ENCODE measurements around the gene TPCN2.

TPCN2 gene

DNA sequence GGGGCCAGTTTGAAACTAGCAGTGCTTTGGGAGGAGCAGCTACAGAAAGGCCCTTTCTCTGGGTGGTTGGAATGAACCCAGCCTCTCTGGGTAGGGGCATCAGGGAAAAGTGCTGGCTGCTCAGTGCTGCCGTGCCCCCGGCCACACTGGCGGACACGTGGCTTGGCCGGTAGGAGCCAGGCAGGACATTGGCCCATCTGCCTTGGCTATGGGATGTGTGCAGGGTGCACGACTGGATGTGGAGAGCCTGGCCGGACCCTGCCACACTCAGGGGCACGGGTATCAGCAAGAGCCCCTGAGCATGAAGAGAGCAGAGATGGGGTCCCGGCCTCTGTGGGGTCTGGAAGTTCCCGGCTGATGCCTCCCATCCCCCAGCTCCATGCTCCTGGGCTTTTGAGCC, 46.6 kb downstream of the TPCN2 start:
- TF ChIP-seq TAF1 (IDR thresholded peaks at IDR 0.05; ENCODE audit: borderline replicate concordance, insufficient read depth, low read length) (no peak), FOXP2 (optimal IDR thresholded peaks at IDR 0.05; ENCODE audit: borderline replicate concordance, extremely low read depth, extremely low read length, insufficient read depth) (no peak), POLR2AphosphoS5 (IDR thresholded peaks at IDR 0.05; ENCODE audit: low read depth, low read length) (no peak), SIN3A (IDR thresholded peaks at IDR 0.05; ENCODE audit: borderline replicate concordance, insufficient read depth, low read length) (no peak)
- TF ChIP-seq, protein P1, sequence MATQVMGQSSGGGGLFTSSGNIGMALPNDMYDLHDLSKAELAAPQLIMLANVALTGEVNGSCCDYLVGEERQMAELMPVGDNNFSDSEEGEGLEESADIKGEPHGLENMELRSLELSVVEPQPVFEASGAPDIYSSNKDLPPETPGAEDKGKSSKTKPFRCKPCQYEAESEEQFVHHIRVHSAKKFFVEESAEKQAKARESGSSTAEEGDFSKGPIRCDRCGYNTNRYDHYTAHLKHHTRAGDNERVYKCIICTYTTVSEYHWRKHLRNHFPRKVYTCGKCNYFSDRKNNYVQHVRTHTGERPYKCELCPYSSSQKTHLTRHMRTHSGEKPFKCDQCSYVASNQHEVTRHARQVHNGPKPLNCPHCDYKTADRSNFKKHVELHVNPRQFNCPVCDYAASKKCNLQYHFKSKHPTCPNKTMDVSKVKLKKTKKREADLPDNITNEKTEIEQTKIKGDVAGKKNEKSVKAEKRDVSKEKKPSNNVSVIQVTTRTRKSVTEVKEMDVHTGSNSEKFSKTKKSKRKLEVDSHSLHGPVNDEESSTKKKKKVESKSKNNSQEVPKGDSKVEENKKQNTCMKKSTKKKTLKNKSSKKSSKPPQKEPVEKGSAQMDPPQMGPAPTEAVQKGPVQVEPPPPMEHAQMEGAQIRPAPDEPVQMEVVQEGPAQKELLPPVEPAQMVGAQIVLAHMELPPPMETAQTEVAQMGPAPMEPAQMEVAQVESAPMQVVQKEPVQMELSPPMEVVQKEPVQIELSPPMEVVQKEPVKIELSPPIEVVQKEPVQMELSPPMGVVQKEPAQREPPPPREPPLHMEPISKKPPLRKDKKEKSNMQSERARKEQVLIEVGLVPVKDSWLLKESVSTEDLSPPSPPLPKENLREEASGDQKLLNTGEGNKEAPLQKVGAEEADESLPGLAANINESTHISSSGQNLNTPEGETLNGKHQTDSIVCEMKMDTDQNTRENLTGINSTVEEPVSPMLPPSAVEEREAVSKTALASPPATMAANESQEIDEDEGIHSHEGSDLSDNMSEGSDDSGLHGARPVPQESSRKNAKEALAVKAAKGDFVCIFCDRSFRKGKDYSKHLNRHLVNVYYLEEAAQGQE (IDR thresholded peaks at IDR 0.05; ENCODE audit: insufficient read depth in 1 of 2, low read depth in 2 of 2, low read length in 2 of 2) = no peak

GRCh38 chr11:69096473-69096872, 47.7 kb downstream of the TPCN2 start:
- TF ChIP-seq SIN3A (IDR thresholded peaks at IDR 0.05; ENCODE audit: borderline replicate concordance, insufficient read depth, low read length) (no peak), TAF1 (IDR thresholded peaks at IDR 0.05; ENCODE audit: borderline replicate concordance, insufficient read depth, low read length) (no peak), POLR2AphosphoS5 (IDR thresholded peaks at IDR 0.05; ENCODE audit: low read depth, low read length) (no peak), FOXP2 (optimal IDR thresholded peaks at IDR 0.05; ENCODE audit: borderline replicate concordance, extremely low read depth, extremely low read length, insufficient read depth) (no peak)
- TF ChIP-seq, protein P1 (IDR thresholded peaks at IDR 0.05; ENCODE audit: insufficient read depth in 1 of 2, low read depth in 2 of 2, low read length in 2 of 2) = no peak

GRCh38 chr11:69097263-69097662, 48.5 kb downstream of the TPCN2 start:
- TF ChIP-seq POLR2AphosphoS5 (IDR thresholded peaks at IDR 0.05; ENCODE audit: low read depth, low read length) = no peak
- no peak for TF ChIP-seq TAF1 (IDR thresholded peaks at IDR 0.05; ENCODE audit: borderline replicate concordance, insufficient read depth, low read length)
- TF ChIP-seq, protein P1 (IDR thresholded peaks at IDR 0.05; ENCODE audit: insufficient read depth in 1 of 2, low read depth in 2 of 2, low read length in 2 of 2) = no peak
- no peak for TF ChIP-seq FOXP2 (optimal IDR thresholded peaks at IDR 0.05; ENCODE audit: borderline replicate concordance, extremely low read depth, extremely low read length, insufficient read depth)
- TF ChIP-seq SIN3A (IDR thresholded peaks at IDR 0.05; ENCODE audit: borderline replicate concordance, insufficient read depth, low read length) = no peak

GRCh38 chr11:69099180-69099579, 50.4 kb downstream of the TPCN2 start:
- TF ChIP-seq POLR2AphosphoS5 (IDR thresholded peaks at IDR 0.05; ENCODE audit: low read depth, low read length) (no peak), SIN3A (IDR thresholded peaks at IDR 0.05; ENCODE audit: borderline replicate concordance, insufficient read depth, low read length) (no peak), FOXP2 (optimal IDR thresholded peaks at IDR 0.05; ENCODE audit: borderline replicate concordance, extremely low read depth, extremely low read length, insufficient read depth) (no peak)
- TF ChIP-seq, protein P1 (IDR thresholded peaks at IDR 0.05; ENCODE audit: insufficient read depth in 1 of 2, low read depth in 2 of 2, low read length in 2 of 2) = no peak

Data from PFSK-1 (cell line).